GM19193 (cell line): ENCODE data around the gene CDH19.

ENCODE experiments used
- POLR2A ChIP-seq: IDR thresholded peaks from 4 replicates; pipeline ENCODE4 v1.6.1; 2011; ENCODE audit not compliant: insufficient read depth, insufficient read length; ENCODE audit errors: extremely low read depth

CDH19 gene

DNA sequence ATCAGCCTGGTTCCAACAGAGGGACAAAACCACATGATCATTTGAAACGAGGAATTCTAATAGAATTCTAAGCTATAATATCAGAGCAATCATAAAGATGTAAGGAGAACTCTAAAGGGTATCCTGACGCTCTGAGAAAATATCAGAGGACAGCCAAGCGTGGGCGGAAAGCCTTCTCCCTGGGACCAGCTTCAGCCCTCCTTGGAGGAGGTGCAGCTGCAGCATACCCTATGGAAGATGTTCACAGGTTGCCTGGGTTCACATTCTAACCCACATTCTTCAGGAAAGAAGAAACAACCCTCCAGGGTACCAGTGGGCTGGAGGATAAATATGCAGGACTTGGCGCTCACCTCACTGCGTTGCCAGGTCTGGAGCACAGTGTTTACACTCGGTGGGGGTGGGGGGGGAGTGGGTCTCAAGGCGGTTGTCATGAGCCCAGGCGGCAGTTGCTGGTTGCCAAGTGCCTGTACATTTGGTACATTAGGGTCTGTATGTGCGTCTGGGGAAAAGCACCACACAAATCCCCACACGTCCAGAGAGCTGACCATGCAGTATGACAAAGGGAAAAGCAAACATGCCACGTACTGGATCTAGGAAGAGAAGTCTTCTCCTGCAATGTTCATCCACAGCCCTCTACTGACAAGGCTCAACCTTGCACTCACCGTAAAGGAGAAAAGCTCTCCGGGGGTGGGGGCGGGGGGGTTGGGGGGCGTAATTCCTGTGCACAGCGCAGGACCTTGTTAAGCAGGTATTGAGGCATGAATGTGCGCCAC, 80.5 kb downstream of the CDH19 start:
- no peak for TF ChIP-seq POLR2A

GRCh38 chr18:66513996-66514395, 89.9 kb downstream of the CDH19 start:
- no peak for TF ChIP-seq POLR2A

DNA sequence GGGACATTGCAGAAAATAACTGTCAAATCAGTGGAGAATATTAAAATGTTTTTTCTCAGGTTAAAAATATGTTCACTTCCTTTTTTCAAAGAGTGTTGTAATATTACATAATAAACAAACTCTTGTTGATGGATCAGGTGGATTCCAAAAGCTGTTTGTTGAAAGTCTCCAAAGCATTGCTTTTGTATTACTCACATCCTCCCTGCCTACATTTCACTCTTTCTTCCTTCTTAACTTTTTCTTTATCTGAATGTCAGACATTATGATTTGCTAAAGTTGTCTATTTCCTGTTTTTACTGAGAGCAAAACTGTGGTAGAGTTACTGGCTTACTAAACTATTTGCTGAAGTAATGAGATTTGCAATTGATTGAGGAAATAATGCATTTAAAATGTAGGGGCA, 92.1 kb downstream of the CDH19 start:
- TF ChIP-seq POLR2A = no peak

GRCh38 chr18:66511289-66511688, 92.6 kb downstream of the CDH19 start:
- TF ChIP-seq POLR2A = no peak

GRCh38 chr18:66510357-66511045, 93.4 kb downstream of the CDH19 start:
- TF ChIP-seq POLR2A = no peak

DNA sequence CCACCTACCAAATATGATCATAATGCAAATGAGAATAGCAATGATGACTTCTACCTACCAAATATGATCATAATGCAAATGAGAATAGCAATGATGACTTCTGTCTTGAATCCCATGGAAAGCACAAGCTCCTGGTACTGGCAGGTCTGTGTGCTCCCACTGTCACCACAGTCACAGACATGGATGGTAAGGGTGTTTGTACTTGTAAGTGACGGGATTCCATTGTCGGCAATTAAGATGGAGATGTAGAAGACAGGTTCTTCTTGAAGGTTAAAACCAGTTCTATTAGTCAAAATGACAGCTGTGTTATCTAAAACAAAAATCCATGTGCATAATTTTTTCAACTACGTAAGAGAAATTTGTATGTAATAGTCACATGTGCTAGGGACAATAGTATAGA, 95.0 kb downstream of the CDH19 start:
- TF ChIP-seq POLR2A = no peak

- TF ChIP-seq POLR2A = no peak
These were observed 97.7 kb downstream of the CDH19 start for GRCh38 chr18:66506178-66506577.

GRCh38 chr18:66497351-66497750, 106.5 kb downstream of the CDH19 start:
- TF ChIP-seq POLR2A = no peak

GRCh38 chr18:66495844-66496243, 108.0 kb downstream of the CDH19 start:
- TF ChIP-seq POLR2A = no peak

DNA sequence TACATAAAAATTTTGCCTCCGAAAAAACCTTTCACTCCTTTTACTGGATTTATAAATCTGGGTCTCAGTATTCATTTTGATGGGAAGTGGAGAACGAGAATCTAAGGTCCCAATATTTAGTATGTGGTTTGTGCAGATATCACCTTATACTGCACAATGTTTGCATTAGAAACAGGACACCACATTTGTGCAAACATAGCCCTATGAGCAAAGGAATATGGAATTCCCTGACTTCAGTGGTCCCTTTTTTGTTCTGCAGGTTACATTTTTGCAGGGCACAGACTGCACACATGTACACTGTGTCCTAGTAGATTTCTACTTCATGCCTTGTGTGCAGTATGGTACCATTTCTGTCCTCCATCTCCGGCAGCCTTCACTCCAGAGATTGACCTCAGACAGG, 130.0 kb downstream of the CDH19 start:
- no peak for TF ChIP-seq POLR2A

DNA sequence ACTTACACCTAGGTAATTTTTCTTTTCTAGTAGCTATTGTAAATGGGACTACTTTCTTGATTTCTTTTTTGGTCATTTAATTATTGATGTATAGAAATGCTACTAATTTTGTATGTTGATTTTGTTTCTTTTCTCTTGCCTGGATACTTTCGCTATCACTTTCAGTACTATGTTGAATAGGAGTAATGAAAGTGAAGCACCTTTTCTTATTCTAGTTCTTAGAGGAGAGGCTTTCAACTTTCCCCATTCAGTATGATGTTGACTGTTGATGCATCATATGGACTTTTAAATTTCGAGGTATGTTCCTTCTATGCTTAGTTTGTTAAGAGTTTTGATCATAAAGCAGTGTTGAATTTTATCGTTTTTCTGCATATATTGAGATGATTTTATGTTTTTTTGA, 142.5 kb downstream of the CDH19 start:
- TF ChIP-seq POLR2A = no peak

DNA sequence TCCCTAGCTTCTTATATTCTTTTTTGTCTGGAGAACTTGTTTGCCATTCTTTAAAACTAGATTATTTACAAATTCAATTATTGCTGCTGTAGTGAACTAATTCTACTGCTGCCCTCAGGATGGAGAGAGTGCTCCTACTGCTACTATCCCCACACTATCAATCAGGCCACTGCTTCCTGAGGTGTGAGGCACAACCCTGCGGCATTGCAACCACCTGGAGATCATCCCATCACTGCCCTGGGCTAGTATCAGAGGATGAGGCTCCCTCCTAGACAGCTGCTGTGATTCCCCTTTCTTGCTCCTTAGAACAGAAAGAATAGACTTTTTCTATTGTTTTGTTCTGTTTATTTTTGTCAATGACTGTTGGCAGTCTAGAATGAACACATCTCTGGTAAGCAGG, 146.6 kb downstream of the CDH19 start:
- TF ChIP-seq POLR2A = no peak
